Activated T-cell treated with anti-CD3 and anti-CD28 coated beads, Interleukin-2, amount 50 U/mL, for 24 hours (primary cell): ENCODE results near the gene MZF1.

Source experiments
- DNase-seq: peaks from one replicate; pipeline ENCODE4 v3.0.0-alpha.2; 2020
- H3K27ac Mint-ChIP-seq: 2 replicates; pipeline ENCODE4 v1.8.0; 2020; ENCODE audit warnings: mild to moderate bottlenecking, mixed read lengths
- H3K27me3 Mint-ChIP-seq: 2 replicates; pipeline ENCODE4 v1.8.0; 2020; ENCODE audit warnings: mixed read lengths
- H3K36me3 Mint-ChIP-seq: 2 replicates; pipeline ENCODE4 v1.8.0; 2020; ENCODE audit warnings: low read depth, mixed read lengths
- H3K4me1 Mint-ChIP-seq: 2 replicates; pipeline ENCODE4 v1.8.0; 2020; ENCODE audit warnings: low read depth, mixed read lengths
- H3K4me3 Mint-ChIP-seq: 2 replicates; pipeline ENCODE4 v1.8.0; 2020; ENCODE audit warnings: mild to moderate bottlenecking, moderate library complexity, mixed read lengths
- H3K9me3 Mint-ChIP-seq: 2 replicates; pipeline ENCODE4 v1.8.0; 2020; ENCODE audit warnings: mixed read lengths

Gene MZF1

DNA sequence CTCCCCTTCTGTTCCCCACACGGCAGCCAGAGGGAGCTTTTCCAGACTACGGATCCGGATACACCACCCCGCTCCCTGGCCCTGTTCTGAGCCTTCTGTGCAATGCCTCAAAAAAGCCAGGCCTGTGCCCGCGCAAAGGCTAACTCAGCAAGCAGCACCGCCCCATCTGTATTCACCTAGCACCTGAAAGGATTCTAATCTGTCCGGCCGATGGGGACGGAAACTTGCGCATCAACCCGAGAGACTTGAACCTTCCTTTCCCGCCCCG is 54.1 kb downstream of the MZF1 start:
- H3K9me3 Mint-ChIP-seq: no peaks in the 10 kb centered on the region
- peak overlapping the region; percentile 95 for H3K27ac Mint-ChIP-seq
- DNase-seq: peak; percentile 68
- H3K27me3 Mint-ChIP-seq: no peaks in the 10 kb centered on the region
- peaks cover 55% of the 10 kb centered on the region for H3K36me3 Mint-ChIP-seq
- H3K4me3 Mint-ChIP-seq: peak overlapping the region; percentile 94
- H3K4me1 Mint-ChIP-seq: peaks cover 45% of the 10 kb centered on the region

DNA sequence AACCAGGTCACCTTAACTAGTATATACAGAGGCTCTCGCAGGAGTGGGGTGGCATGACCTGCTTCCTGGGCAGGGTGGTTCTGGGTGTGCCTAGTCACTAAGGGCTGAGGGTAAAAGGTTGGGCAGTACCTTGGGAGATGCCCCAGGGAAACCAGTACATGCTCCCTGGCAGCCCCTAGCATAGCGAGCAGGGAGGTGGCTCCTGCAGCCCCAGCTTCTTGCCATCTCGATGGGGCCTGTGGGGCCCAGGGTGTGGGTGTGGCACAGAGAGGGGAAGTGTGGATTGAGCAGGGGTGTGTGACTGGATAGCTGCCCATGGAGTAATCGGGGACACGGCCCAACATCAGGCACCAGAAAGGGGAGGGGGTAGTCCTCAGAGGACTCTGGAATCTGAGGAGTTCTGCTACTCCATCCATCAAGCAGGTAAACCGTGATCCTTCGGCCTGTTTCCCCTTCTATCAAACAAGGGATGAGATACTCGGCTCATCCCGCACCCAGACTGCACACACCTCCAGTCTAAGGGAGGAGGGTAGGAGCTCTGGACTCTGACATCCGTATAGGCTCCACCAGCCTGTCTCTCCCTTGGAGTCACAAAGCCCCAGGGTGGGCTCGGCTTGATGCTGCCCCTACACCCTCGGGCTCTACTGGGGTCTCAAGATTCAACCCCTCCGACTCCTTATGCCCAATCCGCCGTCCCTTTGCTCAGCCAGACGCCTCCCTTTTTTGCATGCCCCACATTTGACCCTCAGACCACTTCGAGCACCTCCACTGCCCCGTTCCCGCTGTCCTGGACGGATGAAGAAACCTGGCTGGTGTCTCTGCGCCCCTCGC is 54.7 kb downstream of the MZF1 start:
- peaks cover 47% of the 10 kb centered on the region for H3K4me1 Mint-ChIP-seq
- peak overlapping the region; percentile 95 for H3K27ac Mint-ChIP-seq
- no peaks in the 10 kb centered on the region for H3K27me3 Mint-ChIP-seq
- H3K4me3 Mint-ChIP-seq: peak overlapping the region; percentile 94
- no peak for DNase-seq
- H3K9me3 Mint-ChIP-seq: no peaks in the 10 kb centered on the region
- H3K36me3 Mint-ChIP-seq: peaks cover 56% of the 10 kb centered on the region

- DNase-seq: no peak
- Mint-ChIP-seq H3K27me3 (no peaks in the 10 kb centered on the region), H3K36me3 (peaks cover 56% of the 10 kb centered on the region), H3K4me1 (peaks cover 49% of the 10 kb centered on the region), H3K27ac (no peak overlapping the region), H3K9me3 (no peaks in the 10 kb centered on the region), H3K4me3 (no peak overlapping the region)
These were observed 55.9 kb downstream of the MZF1 start for GRCh38 chr19:58516964-58517833.

DNA sequence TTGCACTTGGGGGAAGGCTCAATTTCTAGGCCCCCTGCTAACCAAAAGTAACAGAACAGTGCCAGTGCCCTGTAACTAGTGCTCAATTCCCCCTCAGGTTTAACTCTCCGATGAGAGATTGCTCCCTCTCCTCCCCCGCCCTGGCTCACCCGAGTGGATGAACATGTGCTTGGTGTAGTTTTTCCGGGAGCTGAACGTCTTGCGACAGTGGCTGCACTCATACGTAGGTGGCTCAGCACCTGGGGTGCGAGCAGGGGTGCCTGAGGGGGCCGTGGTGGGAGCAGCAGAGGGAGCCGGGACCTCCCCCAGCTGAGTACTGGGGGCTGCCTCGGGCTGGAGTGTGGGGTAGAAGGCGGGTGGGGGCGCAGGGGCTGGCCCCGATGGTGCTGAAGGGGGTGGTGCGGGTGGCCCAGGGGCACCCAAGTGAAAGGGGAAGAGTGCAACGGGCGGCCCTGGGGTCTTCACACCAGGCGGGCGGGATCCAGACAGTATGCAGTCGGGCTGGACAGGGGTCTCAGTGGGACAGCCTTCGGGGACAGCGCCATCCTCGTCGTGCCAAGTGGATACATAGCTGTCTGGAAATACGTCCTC is 56.8 kb downstream of the MZF1 start:
- DNase-seq: no peak
- no peaks in the 10 kb centered on the region for H3K27me3 Mint-ChIP-seq
- H3K27ac Mint-ChIP-seq: peak overlapping the region; percentile 82
- peaks cover 48% of the 10 kb centered on the region for H3K4me1 Mint-ChIP-seq
- H3K36me3 Mint-ChIP-seq: peaks cover 56% of the 10 kb centered on the region
- peak overlapping the region; percentile 88 for H3K4me3 Mint-ChIP-seq
- H3K9me3 Mint-ChIP-seq: no peaks in the 10 kb centered on the region

GRCh38 chr19:58515259-58515658 is 57.9 kb downstream of the MZF1 start:
- H3K36me3 Mint-ChIP-seq: peaks cover 56% of the 10 kb centered on the region
- peaks cover 43% of the 10 kb centered on the region for H3K4me1 Mint-ChIP-seq

GRCh38 chr19:58514564-58515022 is 58.5 kb downstream of the MZF1 start:
- H3K36me3 Mint-ChIP-seq: peaks cover 51% of the 10 kb centered on the region
- H3K4me1 Mint-ChIP-seq: peaks cover 38% of the 10 kb centered on the region
- H3K9me3 Mint-ChIP-seq: no peaks in the 10 kb centered on the region
- H3K4me3 Mint-ChIP-seq: peak overlapping the region; percentile 88
- no peaks in the 10 kb centered on the region for H3K27me3 Mint-ChIP-seq
- H3K27ac Mint-ChIP-seq: peak overlapping the region; percentile 92
- no peak for DNase-seq

More at GRCh38 chr19:58515259-58515658, 57.9 kb downstream of the MZF1 start:
- H3K4me3 Mint-ChIP-seq: peak overlapping the region; percentile 88
- no peak for DNase-seq
- H3K27ac Mint-ChIP-seq: peak overlapping the region; percentile 82
- no peaks in the 10 kb centered on the region for H3K27me3 Mint-ChIP-seq
- H3K9me3 Mint-ChIP-seq: no peaks in the 10 kb centered on the region

GRCh38 chr19:58513694-58514563 is 59.2 kb downstream of the MZF1 start:
- Mint-ChIP-seq H3K4me3 (peak overlapping the region; percentile 88), H3K36me3 (peaks cover 44% of the 10 kb centered on the region), H3K27ac (peak overlapping the region; percentile 93), H3K9me3 (no peaks in the 10 kb centered on the region), H3K27me3 (no peaks in the 10 kb centered on the region), H3K4me1 (peaks cover 37% of the 10 kb centered on the region)
- peak; percentile 98 for DNase-seq

- Mint-ChIP-seq H3K4me1 (peaks cover 30% of the 10 kb centered on the region), H3K36me3 (peaks cover 38% of the 10 kb centered on the region), H3K27ac (peak overlapping the region; percentile 93), H3K27me3 (no peaks in the 10 kb centered on the region), H3K4me3 (peak overlapping the region; percentile 88), H3K9me3 (no peaks in the 10 kb centered on the region)
- no peak for DNase-seq
These were observed 59.9 kb downstream of the MZF1 start for GRCh38 chr19:58513213-58513693.
